SK-N-MC (cell line): ENCODE data around the gene GSAP.

Source experiments
- EZH2 ChIP-seq: fragments of 200-600 bp; sonication (generic); IDR thresholded peaks from one replicate; pipeline ENCODE4 v1.6.1; 2017; ENCODE audit warnings: antibody characterized with exemption
- POLR2AphosphoS5 ChIP-seq: IDR thresholded peaks from 2 replicates; pipeline ENCODE4 v1.6.1; 2012; ENCODE audit warnings: mild to moderate bottlenecking, low read depth, low read length, borderline replicate concordance

DNA sequence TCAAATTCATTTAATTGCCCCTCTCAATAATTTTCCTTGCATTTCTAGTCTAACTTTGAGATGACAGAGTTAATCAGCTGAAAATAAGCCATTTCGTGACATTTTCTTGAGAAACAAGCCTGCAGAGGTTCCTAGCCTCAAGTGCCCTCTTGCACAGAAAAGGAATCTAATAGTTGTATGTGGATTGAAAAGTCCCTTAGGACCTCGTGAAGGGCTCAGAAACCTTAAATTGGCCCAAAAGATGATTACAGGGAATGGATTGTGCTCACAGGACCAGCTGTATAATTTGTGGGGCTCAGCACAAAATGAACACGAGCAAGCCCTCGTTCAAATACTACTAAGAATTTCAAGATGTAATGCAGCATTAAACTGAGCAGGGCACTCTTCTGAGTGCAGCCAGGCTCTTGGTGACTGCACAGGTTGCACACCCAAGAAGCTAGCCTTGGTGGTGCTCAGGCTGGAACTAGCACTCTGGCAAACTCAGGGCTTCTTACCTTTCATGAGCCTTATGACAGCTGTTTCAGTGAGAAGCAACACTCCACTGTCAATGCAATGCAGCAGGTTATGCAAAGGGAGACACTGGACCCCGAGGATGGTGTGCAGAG is 102.2 kb downstream of the GSAP start:
- no peak for TF ChIP-seq POLR2AphosphoS5
- no peak for TF ChIP-seq EZH2
